ENCODE data around the gene TRIM65. TPM values are rescaled to one million over a fixed set of nuclear protein-coding genes. Genes with fewer than 3 reads are reported as not detected.

The TRIM65 gene
- total and polyA plus RNA-seq, 4 donors, result 11.7 to 24.8 (median 18.1) TPM

DNA sequence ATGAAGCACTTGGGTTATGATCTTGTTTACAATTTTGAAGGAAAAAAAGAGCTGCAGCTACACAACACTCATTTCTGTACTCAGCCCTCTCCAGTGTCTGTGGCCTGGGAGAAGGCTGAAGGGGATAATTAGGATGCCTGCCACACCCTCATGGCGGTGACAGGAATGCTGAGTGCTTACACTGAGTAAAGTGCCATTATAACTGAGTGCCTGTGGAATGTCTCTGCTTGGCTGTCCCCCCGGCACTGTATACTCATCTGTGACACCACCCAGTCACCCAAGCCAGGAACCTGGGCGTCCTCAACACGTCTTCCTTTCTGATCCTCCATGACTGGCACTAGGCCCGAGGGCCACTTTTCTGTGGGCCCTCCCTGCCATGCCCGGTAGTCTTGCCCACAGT lies 11.4 kb upstream of the TRIM65 start:
- peaks cover 32% of the 10 kb centered on the region for H3K4me1 ChIP-seq (ENCODE audit: control insufficient read depth, insufficient read depth, low read length)
- peaks cover 32% of the 10 kb centered on the region for H3K36me3 ChIP-seq (ENCODE audit: control insufficient read depth, insufficient read depth, low read length)
- no peaks in the 10 kb centered on the region for H3K9me3 ChIP-seq (ENCODE audit: control insufficient read depth, insufficient read depth, low read length)
- H3K27me3 ChIP-seq (ENCODE audit: control insufficient read depth, insufficient read depth, low read length), result no peaks in the 10 kb centered on the region
- 38% methylated on average over 6 of the region's 6 CpGs for WGBS (ENCODE audit: insufficient coverage)
- peak in 1 of 6 donors; percentile 23 for DNase-seq (ENCODE audit: low read depth in 4 of 6, low spot score in 6 of 6)
- H3K27ac ChIP-seq (ENCODE audit: low read depth, low read length), result no peak overlapping the region
- H3K4me3 ChIP-seq (ENCODE audit: low read depth, low read length), result no peak overlapping the region

DNA sequence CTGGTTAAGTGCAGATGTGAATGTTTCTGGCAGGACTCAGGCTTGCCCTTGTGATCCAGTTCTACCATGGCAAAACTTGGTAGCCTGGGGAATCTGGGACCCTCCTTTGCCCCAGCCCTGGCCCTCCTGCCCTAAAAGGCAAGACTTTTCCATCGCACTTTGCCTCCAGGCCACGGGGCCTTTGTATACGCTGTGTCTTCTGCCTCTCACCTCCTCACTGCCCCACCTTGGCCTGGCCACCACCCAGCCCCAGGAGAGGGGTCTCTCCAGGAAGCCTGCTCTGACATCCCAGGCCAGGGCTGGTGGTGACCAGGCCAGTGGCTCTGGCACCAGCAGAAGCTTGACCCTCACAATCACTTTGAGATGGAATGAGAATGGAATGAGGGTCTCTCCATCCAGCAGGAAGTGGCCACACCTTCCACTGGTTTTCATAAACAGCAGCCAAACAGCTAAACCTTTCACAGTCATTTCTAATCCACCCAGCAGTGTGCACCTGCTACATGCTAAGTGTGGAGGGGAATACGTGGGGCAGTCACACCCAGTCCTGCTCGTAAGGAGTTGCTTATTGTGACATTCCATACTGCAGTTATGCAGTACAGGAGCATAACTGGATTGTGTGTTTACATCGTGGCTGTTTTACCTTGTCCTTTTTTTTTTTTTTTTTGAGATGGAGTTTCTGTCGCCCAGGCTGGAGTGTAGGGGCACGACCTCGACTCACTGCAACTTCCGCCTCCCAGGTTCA lies 9.6 kb upstream of the TRIM65 start:
- Histone ChIP-seq H3K4me3 (ENCODE audit: low read depth, low read length) (no peak overlapping the region), H3K27ac (ENCODE audit: low read depth, low read length) (no peak overlapping the region), H3K9me3 (ENCODE audit: control insufficient read depth, insufficient read depth, low read length) (no peaks in the 10 kb centered on the region), H3K36me3 (ENCODE audit: control insufficient read depth, insufficient read depth, low read length) (peaks cover 42% of the 10 kb centered on the region), H3K4me1 (ENCODE audit: control insufficient read depth, insufficient read depth, low read length) (peaks cover 36% of the 10 kb centered on the region), H3K27me3 (ENCODE audit: control insufficient read depth, insufficient read depth, low read length) (no peaks in the 10 kb centered on the region)
- 85% methylated on average over 6 of the region's 10 CpGs for WGBS (ENCODE audit: insufficient coverage)
- no peak for DNase-seq (ENCODE audit: low read depth in 4 of 6, low spot score in 6 of 6)

DNA sequence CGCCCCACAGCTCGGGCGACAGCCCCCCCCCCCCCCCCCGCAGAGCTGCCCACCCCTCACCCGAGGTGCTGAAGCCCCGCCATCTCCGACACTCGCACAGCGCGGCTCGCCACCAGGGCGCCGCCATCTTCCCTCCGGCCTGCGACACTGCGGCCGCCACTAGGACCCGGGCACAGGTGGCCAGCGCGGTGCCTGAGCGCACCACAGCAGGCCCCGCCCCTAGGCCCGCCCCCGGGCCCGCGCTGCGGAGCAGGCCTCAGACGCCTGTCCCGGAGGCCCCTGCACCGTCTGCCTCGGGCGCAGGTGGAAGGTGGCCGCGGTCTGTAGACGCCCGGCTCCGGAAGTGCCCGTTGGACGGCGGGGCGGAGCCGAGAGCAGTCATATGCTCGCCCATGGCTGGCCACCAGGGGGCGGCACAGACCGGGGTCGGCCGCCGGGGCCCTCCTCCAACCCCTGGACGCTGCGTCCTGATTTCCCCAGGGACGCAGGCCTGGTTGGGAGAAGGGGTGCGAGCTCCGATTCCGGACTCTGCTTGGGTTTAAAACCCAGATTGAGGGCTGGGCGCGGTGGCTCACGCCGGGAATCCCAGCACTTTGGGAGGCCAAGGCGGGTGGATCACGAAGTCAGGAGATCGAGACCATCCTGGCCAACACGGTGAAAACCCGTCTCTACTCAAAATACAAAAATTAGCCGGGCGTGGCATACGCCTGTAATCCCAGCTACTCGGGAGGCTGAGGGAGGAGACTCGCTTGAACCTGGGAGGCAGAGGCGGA lies 8.2 kb upstream of the TRIM65 start, which contains the start of gene MRPL38:
Gene MRPL38 (minus strand): TSS at position 136 of the 773 bp plus-strand sequence. CDS start 9 bp downstream, at position 127.
- Histone ChIP-seq H3K36me3 (ENCODE audit: control insufficient read depth, insufficient read depth, low read length) (peaks cover 42% of the 10 kb centered on the region), H3K27ac (ENCODE audit: low read depth, low read length) (peak within 1 kb of the TSS; percentile 89), H3K27me3 (ENCODE audit: control insufficient read depth, insufficient read depth, low read length) (no peaks in the 10 kb centered on the region), H3K9me3 (ENCODE audit: control insufficient read depth, insufficient read depth, low read length) (no peaks in the 10 kb centered on the region), H3K4me3 (ENCODE audit: low read depth, low read length) (peak within 1 kb of the TSS; percentile 74), H3K4me1 (ENCODE audit: control insufficient read depth, insufficient read depth, low read length) (peaks cover 29% of the 10 kb centered on the region)
- peak; percentile 71 to 96 (median 82) for DNase-seq (ENCODE audit: low read depth in 4 of 6, low spot score in 6 of 6)
- under 1% methylated on average over 57 of the region's 69 CpGs for WGBS (ENCODE audit: insufficient coverage)

DNA sequence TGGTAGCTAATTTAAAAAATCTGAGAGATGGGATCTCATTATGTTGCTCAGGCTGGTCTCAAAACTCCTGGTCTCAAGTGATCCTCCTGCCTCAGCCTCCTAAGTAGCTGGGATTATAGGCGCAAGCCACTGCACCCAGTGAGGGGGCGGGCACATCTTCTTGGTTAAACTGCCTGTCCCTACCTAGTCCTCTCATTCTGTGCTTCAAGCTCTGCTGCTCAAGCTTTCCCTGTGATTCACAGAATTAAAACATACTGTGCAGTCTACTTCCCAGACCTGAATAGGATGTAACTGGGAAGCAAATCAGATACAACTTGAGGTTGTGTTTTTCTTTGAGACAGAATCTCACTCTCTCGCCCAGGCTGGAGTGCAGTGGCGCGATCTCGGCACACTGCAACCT lies 5.7 kb upstream of the TRIM65 start:
- H3K4me1 ChIP-seq (ENCODE audit: control insufficient read depth, insufficient read depth, low read length), result peaks cover 27% of the 10 kb centered on the region
- no peak overlapping the region for H3K27ac ChIP-seq (ENCODE audit: low read depth, low read length)
- H3K36me3 ChIP-seq (ENCODE audit: control insufficient read depth, insufficient read depth, low read length), result peaks cover 57% of the 10 kb centered on the region
- no peak overlapping the region for H3K4me3 ChIP-seq (ENCODE audit: low read depth, low read length)
- no peaks in the 10 kb centered on the region for H3K27me3 ChIP-seq (ENCODE audit: control insufficient read depth, insufficient read depth, low read length)
- no peaks in the 10 kb centered on the region for H3K9me3 ChIP-seq (ENCODE audit: control insufficient read depth, insufficient read depth, low read length)
- WGBS (ENCODE audit: insufficient coverage), result 98% methylated on average over 5 of the region's 6 CpGs
- DNase-seq (ENCODE audit: low read depth in 4 of 6, low spot score in 6 of 6), result no peak

DNA sequence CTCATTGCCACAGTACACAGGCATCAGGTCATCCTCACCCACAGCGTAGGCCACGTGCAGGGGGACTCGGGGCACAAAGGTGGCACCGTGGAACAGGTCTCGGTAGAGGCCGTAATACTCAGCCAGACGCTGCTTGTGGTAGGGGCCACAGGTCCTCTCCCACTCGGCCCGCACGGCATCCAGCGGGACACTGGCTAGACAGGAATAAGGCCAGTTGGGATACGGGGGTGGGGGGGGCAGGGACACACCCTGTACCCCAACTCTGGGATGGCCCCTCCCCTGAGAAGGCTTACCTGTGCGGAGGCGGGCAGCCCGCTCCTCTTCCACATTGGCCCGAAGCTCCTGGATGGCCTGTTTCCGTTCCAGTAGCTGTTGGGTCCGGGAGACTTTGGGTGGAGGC lies 5.0 kb upstream of the TRIM65 start:
- no peaks in the 10 kb centered on the region for H3K9me3 ChIP-seq (ENCODE audit: control insufficient read depth, insufficient read depth, low read length)
- H3K36me3 ChIP-seq (ENCODE audit: control insufficient read depth, insufficient read depth, low read length), result peaks cover 61% of the 10 kb centered on the region
- H3K4me3 ChIP-seq (ENCODE audit: low read depth, low read length), result no peak overlapping the region
- no peaks in the 10 kb centered on the region for H3K27me3 ChIP-seq (ENCODE audit: control insufficient read depth, insufficient read depth, low read length)
- no peak overlapping the region for H3K27ac ChIP-seq (ENCODE audit: low read depth, low read length)
- WGBS (ENCODE audit: insufficient coverage), result 94% methylated on average over 15 of the region's 18 CpGs
- peaks cover 32% of the 10 kb centered on the region for H3K4me1 ChIP-seq (ENCODE audit: control insufficient read depth, insufficient read depth, low read length)
- DNase-seq (ENCODE audit: low read depth in 4 of 6, low spot score in 6 of 6), result no peak

DNA sequence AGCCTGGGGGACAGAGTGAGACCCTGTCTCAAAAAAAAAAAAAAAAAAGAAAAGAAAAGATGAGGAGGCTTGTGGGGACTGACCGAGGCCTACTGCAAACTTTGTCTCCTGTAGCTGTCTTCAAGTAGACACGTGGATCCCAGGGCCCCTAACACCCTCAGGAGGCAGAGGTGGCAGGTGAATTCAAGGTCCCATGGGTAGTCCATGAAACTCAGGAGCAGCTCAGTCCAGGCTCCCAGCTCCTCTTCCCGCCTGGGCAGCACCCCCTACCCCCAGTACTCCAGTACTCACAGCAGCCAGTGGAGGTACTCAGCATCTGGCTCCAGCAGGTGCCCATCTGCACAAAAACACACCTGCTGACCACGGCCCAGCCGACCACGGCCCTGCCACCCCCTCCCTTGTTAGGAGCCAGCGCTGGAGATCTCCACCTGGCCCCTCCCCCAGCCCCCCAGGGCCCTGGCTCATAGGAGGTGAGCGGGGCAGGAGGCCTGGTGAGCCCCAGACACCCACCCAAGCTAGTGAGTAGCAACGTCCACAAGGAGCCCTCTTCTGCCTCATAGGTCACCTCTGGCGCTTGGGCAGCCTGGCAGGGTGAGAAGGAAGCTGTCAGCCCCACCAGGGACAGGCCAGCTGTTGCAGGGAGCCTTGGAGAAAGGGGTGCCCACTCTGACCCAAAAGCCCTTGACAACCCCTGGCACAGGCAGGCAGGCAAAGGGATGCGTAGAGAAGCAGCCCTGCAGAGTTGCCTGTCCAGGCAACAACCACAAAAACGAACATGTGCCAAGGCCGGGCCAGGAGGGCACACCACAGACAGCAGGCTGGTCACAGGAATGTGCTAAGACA lies 4.2 kb upstream of the TRIM65 start:
- peaks cover 61% of the 10 kb centered on the region for H3K36me3 ChIP-seq (ENCODE audit: control insufficient read depth, insufficient read depth, low read length)
- WGBS (ENCODE audit: insufficient coverage), result 91% methylated on average over 9 of the region's 13 CpGs

DNA sequence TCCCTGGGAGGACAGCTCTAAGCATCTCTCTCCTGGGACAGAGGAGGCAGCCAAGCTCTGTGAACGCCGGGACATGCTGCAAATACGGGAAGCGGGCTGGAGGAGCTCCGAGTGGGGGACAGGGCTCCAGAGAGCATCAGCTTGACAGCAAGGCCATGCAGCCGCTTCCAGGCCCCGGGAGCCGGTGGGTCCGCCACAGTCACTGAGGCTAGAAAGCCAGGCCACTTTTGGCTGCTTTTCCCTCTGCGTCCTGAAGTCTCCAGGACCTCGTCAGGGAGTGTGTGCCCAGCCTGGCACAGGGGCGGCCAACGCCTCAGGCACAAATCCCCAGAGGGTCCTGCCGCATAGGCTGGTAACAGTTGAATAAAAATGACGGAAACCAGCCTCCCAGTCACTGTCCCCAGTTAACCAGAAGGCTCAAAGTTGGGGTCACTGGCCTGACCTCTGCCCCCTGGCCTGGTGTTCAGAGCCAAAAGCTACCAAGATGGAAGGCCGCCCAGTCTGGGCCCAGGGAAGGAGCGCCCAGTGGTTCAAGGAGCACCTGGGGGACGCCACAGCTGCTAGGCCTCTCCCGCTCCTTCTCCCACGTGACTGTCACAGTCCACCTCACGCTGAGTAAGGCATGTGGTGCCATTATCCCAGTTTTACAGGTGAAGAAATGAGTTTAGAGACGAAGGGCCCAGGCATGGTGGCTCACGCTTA lies 3.2 kb upstream of the TRIM65 start:
- DNase-seq (ENCODE audit: low read depth in 4 of 6, low spot score in 6 of 6), result no peak
- 96% methylated on average over 23 of the region's 23 CpGs for WGBS (ENCODE audit: insufficient coverage)
- Histone ChIP-seq H3K36me3 (ENCODE audit: control insufficient read depth, insufficient read depth, low read length) (peaks cover 64% of the 10 kb centered on the region), H3K27me3 (ENCODE audit: control insufficient read depth, insufficient read depth, low read length) (no peaks in the 10 kb centered on the region), H3K27ac (ENCODE audit: low read depth, low read length) (no peak overlapping the region), H3K4me3 (ENCODE audit: low read depth, low read length) (no peak overlapping the region), H3K9me3 (ENCODE audit: control insufficient read depth, insufficient read depth, low read length) (no peaks in the 10 kb centered on the region), H3K4me1 (ENCODE audit: control insufficient read depth, insufficient read depth, low read length) (peaks cover 38% of the 10 kb centered on the region)

More for the DNA sequence above, 4.2 kb upstream of the TRIM65 start:
- no peak overlapping the region for H3K27ac ChIP-seq (ENCODE audit: low read depth, low read length)
- H3K4me1 ChIP-seq (ENCODE audit: control insufficient read depth, insufficient read depth, low read length), result peaks cover 35% of the 10 kb centered on the region
- no peaks in the 10 kb centered on the region for H3K27me3 ChIP-seq (ENCODE audit: control insufficient read depth, insufficient read depth, low read length)
- no peak overlapping the region for H3K4me3 ChIP-seq (ENCODE audit: low read depth, low read length)
- no peak for DNase-seq (ENCODE audit: low read depth in 4 of 6, low spot score in 6 of 6)
- H3K9me3 ChIP-seq (ENCODE audit: control insufficient read depth, insufficient read depth, low read length), result no peaks in the 10 kb centered on the region

DNA sequence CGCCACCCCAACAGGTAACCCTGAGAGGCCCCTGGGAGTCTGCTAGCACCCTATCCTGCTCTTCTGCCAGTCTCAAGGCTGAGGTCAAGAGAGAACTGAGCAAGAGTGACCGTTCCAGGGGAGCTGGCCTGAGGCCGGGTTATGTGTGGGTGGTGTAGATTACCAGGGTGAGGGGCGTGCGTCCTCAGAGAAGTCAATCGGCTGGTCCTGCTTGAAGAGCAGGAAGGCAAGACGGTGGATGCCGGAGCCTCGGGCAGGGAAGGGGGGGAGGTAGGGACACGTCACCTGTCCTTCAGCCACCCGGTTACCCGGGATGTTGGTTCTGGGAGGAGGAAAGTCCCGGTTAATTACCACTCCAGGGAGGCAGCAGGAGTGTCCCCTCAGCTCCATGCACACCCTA lies 2.6 kb upstream of the TRIM65 start:
- Histone ChIP-seq H3K36me3 (ENCODE audit: control insufficient read depth, insufficient read depth, low read length) (peaks cover 70% of the 10 kb centered on the region), H3K27ac (ENCODE audit: low read depth, low read length) (no peak overlapping the region), H3K9me3 (ENCODE audit: control insufficient read depth, insufficient read depth, low read length) (no peaks in the 10 kb centered on the region), H3K4me3 (ENCODE audit: low read depth, low read length) (no peak overlapping the region), H3K27me3 (ENCODE audit: control insufficient read depth, insufficient read depth, low read length) (no peaks in the 10 kb centered on the region), H3K4me1 (ENCODE audit: control insufficient read depth, insufficient read depth, low read length) (peaks cover 44% of the 10 kb centered on the region)
- DNase-seq (ENCODE audit: low read depth in 4 of 6, low spot score in 6 of 6), result no peak
- WGBS (ENCODE audit: insufficient coverage), result 97% methylated on average over 8 of the region's 13 CpGs

DNA sequence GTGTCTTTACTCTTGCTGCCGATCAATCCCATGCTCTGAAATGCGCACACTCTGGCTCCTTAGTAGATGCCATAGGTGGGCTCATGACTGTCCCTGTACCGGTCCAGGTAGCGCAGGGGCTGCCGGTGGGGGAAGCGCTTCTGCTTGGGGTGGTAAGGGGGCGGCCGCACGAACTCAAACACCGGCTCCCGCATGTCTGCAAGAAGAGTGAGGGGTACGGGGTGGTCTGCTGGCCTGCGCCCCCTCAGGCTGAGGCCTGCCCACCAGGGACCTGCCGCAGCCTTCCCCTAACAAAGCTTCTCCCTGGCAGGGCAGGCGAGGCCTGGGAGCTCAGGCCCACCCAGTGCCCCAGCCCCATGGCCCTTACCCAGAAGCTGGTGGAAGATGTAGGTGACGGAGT lies 2.0 kb upstream of the TRIM65 start:
- peaks cover 73% of the 10 kb centered on the region for H3K36me3 ChIP-seq (ENCODE audit: control insufficient read depth, insufficient read depth, low read length)

More for the DNA sequence above, 2.0 kb upstream of the TRIM65 start:
- no peaks in the 10 kb centered on the region for H3K9me3 ChIP-seq (ENCODE audit: control insufficient read depth, insufficient read depth, low read length)
- no peak for DNase-seq (ENCODE audit: low read depth in 4 of 6, low spot score in 6 of 6)
- no peaks in the 10 kb centered on the region for H3K27me3 ChIP-seq (ENCODE audit: control insufficient read depth, insufficient read depth, low read length)
- no peak overlapping the region for H3K4me3 ChIP-seq (ENCODE audit: low read depth, low read length)
- H3K27ac ChIP-seq (ENCODE audit: low read depth, low read length), result no peak overlapping the region
- 98% methylated on average over 13 of the region's 16 CpGs for WGBS (ENCODE audit: insufficient coverage)
- peaks cover 43% of the 10 kb centered on the region for H3K4me1 ChIP-seq (ENCODE audit: control insufficient read depth, insufficient read depth, low read length)
